ENCODE measurements around the gene ERC2. TPM values are rescaled to one million over a fixed set of nuclear protein-coding genes. Genes with fewer than 3 reads are reported as not detected.

Gene ERC2
- total RNA-seq, 4 donors from 2014 or later: 0.81 to 2.9 (median 1.6) TPM

GRCh38 chr3:55471522-55472280, 996.6 kb downstream of the ERC2 start:
- Histone ChIP-seq H3K4me1 (peaks cover 0 to 12% (median 0%) of the 10 kb centered on the region in 3 donors), H3K36me3 (peaks cover 0 to 33% of the 10 kb centered on the region in 2 donors), H3K4me3 (no peak overlapping the region), H3K27me3 (no peaks in the 10 kb centered on the region), H3K9me3 (no peaks in the 10 kb centered on the region), H3K27ac (no peak overlapping the region)
- TF ChIP-seq POLR2AphosphoS5 (IDR thresholded peaks at IDR 0.05): no peak
- TF ChIP-seq POLR2A (IDR thresholded peaks at IDR 0.05): no peak
- TF ChIP-seq, protein P1, sequence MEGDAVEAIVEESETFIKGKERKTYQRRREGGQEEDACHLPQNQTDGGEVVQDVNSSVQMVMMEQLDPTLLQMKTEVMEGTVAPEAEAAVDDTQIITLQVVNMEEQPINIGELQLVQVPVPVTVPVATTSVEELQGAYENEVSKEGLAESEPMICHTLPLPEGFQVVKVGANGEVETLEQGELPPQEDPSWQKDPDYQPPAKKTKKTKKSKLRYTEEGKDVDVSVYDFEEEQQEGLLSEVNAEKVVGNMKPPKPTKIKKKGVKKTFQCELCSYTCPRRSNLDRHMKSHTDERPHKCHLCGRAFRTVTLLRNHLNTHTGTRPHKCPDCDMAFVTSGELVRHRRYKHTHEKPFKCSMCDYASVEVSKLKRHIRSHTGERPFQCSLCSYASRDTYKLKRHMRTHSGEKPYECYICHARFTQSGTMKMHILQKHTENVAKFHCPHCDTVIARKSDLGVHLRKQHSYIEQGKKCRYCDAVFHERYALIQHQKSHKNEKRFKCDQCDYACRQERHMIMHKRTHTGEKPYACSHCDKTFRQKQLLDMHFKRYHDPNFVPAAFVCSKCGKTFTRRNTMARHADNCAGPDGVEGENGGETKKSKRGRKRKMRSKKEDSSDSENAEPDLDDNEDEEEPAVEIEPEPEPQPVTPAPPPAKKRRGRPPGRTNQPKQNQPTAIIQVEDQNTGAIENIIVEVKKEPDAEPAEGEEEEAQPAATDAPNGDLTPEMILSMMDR (IDR thresholded peaks at IDR 0.05): no peak
- TF ChIP-seq EP300 (IDR thresholded peaks at IDR 0.05): no peak
- WGBS, 2 donors (ENCODE audit: low coverage in 1 of 2): 75 to 82% methylated on average over 2 to 3 of the region's 8 CpGs
- peak; percentile 41 for ATAC-seq

- Histone ChIP-seq H3K27me3 (no peaks in the 10 kb centered on the region), H3K36me3 (peaks cover 0 to 33% of the 10 kb centered on the region in 2 donors), H3K4me1 (peaks cover 0 to 12% (median 0%) of the 10 kb centered on the region in 3 donors), H3K4me3 (no peak overlapping the region), H3K9me3 (no peaks in the 10 kb centered on the region), H3K27ac (no peak overlapping the region)
- 83% methylated on average over 1 of the region's 4 CpGs; no CpG with 5 or more reads in 1 of the 2 donors for WGBS, 2 donors (ENCODE audit: low coverage in 1 of 2)
- TF ChIP-seq POLR2AphosphoS5 (IDR thresholded peaks at IDR 0.05) (no peak), EP300 (IDR thresholded peaks at IDR 0.05) (no peak), POLR2A (IDR thresholded peaks at IDR 0.05) (no peak)
- TF ChIP-seq, protein P1 (IDR thresholded peaks at IDR 0.05): no peak
- no peak for ATAC-seq
These were observed 997.2 kb downstream of the ERC2 start for GRCh38 chr3:55471084-55471483.

GRCh38 chr3:55469957-55470526, 998.2 kb downstream of the ERC2 start:
- 93 to 96% methylated on average over 9 to 17 of the region's 32 CpGs for WGBS, 2 donors (ENCODE audit: low coverage in 1 of 2)
- ATAC-seq: no peak
- no peaks in the 10 kb centered on the region for H3K27me3 ChIP-seq
- no peak overlapping the region for H3K27ac ChIP-seq
- no peaks in the 10 kb centered on the region for H3K9me3 ChIP-seq
- peaks cover 0 to 33% of the 10 kb centered on the region in 2 donors for H3K36me3 ChIP-seq
- peaks cover 0 to 12% (median 0%) of the 10 kb centered on the region in 3 donors for H3K4me1 ChIP-seq
- TF ChIP-seq POLR2A (IDR thresholded peaks at IDR 0.05) (no peak), POLR2AphosphoS5 (IDR thresholded peaks at IDR 0.05) (no peak), EP300 (IDR thresholded peaks at IDR 0.05) (no peak)
- TF ChIP-seq, protein P1 (IDR thresholded peaks at IDR 0.05): no peak
- no peak overlapping the region for H3K4me3 ChIP-seq

DNA sequence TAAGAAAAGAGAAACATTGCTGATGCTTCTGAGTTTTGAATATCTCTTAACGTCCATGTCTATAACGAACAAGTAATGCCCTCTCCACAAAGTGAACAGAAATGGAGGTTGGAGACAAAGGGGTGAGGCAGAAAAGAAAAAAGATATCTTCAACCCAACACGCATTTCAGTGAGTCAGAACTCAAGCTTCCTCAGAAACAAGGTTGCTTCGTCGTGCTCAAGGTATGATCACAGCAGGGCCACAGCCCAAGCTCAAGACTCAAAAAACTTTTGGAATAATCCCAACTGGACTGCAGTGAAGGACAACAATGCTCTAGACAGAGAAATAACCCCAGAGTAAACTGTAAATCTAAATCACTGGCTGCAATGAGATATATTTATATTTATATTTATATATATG, 1000.0 kb downstream of the ERC2 start:
- Histone ChIP-seq H3K4me1 (peaks cover 0 to 12% (median 0%) of the 10 kb centered on the region in 3 donors), H3K27me3 (no peaks in the 10 kb centered on the region), H3K36me3 (peaks cover 0 to 21% of the 10 kb centered on the region in 2 donors), H3K4me3 (no peak overlapping the region), H3K27ac (no peak overlapping the region), H3K9me3 (no peaks in the 10 kb centered on the region)
- TF ChIP-seq EP300 (IDR thresholded peaks at IDR 0.05): no peak
- no peak for TF ChIP-seq POLR2A (IDR thresholded peaks at IDR 0.05)
- TF ChIP-seq POLR2AphosphoS5 (IDR thresholded peaks at IDR 0.05): no peak
- TF ChIP-seq, protein P1 (IDR thresholded peaks at IDR 0.05): no peak
- WGBS, 2 donors (ENCODE audit: low coverage in 1 of 2): 83 to 94% methylated on average over 5 of the region's 5 CpGs
- ATAC-seq: no peak
